Gastrocnemius medialis (tissue), 4 donors: Measurements from ENCODE around the gene ROR1. TPM values are rescaled to one million over a fixed set of nuclear protein-coding genes. Genes with fewer than 3 reads are reported as not detected.

Source experiments
- ATAC-seq, 2 donors: fragments of 150-250 bp; one replicate each; pipeline ENCODE4 v1.9.1; 2016
- DNase-seq, 2 donors: peaks; one replicate each; pipeline ENCODE4 v3.0.0-alpha.2; 2019
- H3K27ac ChIP-seq, 4 donors: fragments of 200-600 bp; sonication (generic); 1 replicate in 1 of 4; 2 replicates in 3 of 4; pipeline ENCODE4 v1.5.1; 2016 to 2018; ENCODE audit warnings: mild to moderate bottlenecking in 2 of 4, moderate library complexity in 1 of 4
- H3K27me3 ChIP-seq, 3 donors: fragments of 200-600 bp; sonication (generic) in 2 of 3; 1 replicate in 1 of 3; 2 replicates in 2 of 3; pipeline versions ENCODE4 v1.5.1 to v1.6.0; 2016 to 2019; ENCODE audit warnings: mild to moderate bottlenecking in 1 of 3, moderate library complexity in 1 of 3
- H3K36me3 ChIP-seq, 2 donors: fragments of 200-600 bp; sonication (generic) in 1 of 2; one replicate each; pipeline ENCODE4 v1.5.1; 2017 to 2018
- H3K4me1 ChIP-seq, 2 donors: fragments of 200-600 bp; sonication (generic) in 1 of 2; one replicate each; pipeline ENCODE4 v1.5.1; 2016 to 2017; ENCODE audit warnings: mild to moderate bottlenecking in 2 of 2
- H3K4me3 ChIP-seq, 4 donors: fragments of 200-600 bp; sonication (generic) in 3 of 4; 1 replicate in 1 of 4; 2 replicates in 3 of 4; pipeline ENCODE4 v1.5.1; 2016 to 2019; ENCODE audit warnings: mild to moderate bottlenecking in 2 of 4
- H3K9me3 ChIP-seq, 3 donors: fragments of 200-600 bp; sonication (generic) in 2 of 3; 1 replicate in 1 of 3; 2 replicates in 2 of 3; pipeline ENCODE4 v1.5.1; 2016 to 2019
- POLR2A ChIP-seq, 2 donors: fragments of 450-650 bp; IDR thresholded peaks; one replicate each; pipeline ENCODE4 v1.6.1; 2017; ENCODE audit warnings: antibody characterized with exemption in 2 of 2, mild to moderate bottlenecking in 2 of 2, moderate library complexity in 2 of 2
- in situ Hi-C, 4 donors: fragments of 200-750 bp; cut with MboI; loops; one replicate each; pipeline versions ENCODE4 v1.15.0 to v1.8.0; 2017; ENCODE audit warnings: low sequenced_read_pairs in 4 of 4
- intact Hi-C: fragments of 100-400 bp; cut with DNase I; formaldehyde crosslinking; loops from one replicate; pipeline ENCODE4 v1.15.1; 2023; ENCODE audit warnings: low total_unique reads
- total RNA-seq, 4 donors: library from RNA; depleted of rRNA; stranded (reverse); fragments of >200 nt; gene quantifications; one replicate each; pipeline versions ENCODE4 v1.1.0 to v1.2.3, GENCODE V29; 2016
- TF ChIP-seq, protein P1 (sequence below), 5 experiments: fragments of 450-650 bp in 3 of 5; fragments of 200-600 bp in 2 of 5; sonication (generic) in 2 of 5; IDR thresholded peaks in 4 of 5; conservative IDR thresholded peaks in 1 of 5; 1 replicate in 4 of 5; 2 replicates in 1 of 5; pipeline ENCODE4 v1.5.1; 2016 to 2019; ENCODE audit warnings: antibody characterized with exemption in 5 of 5, mild to moderate bottlenecking in 3 of 5, moderate library complexity in 3 of 5

ROR1 gene
- total RNA-seq, 4 donors from 2014 or later = 2.5 to 4.3 (median 3.6) TPM

DNA sequence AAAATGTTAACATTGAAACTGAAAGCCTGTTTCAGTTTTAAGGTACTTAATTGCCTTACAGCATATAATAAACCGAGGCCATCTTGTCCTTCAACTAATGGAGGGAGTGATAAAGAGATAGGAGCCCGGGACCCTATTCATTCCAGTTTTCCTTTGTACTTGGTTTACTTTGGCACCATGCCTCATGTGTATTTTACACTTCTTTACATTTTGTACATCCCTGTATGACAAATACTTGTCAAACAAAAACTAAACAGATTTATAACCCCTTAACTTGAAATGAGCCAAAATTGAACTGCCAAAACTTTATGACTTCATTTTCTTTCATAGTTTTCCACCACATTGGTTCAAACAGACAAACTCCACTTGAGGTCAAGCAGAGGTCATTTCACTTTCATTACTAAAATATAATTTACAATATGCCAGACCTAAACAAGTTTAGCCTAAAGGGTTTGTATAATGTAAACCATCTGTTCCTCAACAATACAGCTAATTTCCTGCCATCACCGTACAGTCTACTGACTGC is 398.7 kb downstream of the ROR1 start:
- intact Hi-C loops = no loop called here
- ATAC-seq = no peak
- no peak for TF ChIP-seq POLR2A (IDR thresholded peaks at IDR 0.05)
- TF ChIP-seq, protein P1, sequence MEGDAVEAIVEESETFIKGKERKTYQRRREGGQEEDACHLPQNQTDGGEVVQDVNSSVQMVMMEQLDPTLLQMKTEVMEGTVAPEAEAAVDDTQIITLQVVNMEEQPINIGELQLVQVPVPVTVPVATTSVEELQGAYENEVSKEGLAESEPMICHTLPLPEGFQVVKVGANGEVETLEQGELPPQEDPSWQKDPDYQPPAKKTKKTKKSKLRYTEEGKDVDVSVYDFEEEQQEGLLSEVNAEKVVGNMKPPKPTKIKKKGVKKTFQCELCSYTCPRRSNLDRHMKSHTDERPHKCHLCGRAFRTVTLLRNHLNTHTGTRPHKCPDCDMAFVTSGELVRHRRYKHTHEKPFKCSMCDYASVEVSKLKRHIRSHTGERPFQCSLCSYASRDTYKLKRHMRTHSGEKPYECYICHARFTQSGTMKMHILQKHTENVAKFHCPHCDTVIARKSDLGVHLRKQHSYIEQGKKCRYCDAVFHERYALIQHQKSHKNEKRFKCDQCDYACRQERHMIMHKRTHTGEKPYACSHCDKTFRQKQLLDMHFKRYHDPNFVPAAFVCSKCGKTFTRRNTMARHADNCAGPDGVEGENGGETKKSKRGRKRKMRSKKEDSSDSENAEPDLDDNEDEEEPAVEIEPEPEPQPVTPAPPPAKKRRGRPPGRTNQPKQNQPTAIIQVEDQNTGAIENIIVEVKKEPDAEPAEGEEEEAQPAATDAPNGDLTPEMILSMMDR (IDR thresholded peaks at IDR 0.05 in 4 of 5, conservative IDR thresholded peaks at IDR 0.05 in 1 of 5) = no peak
- no peaks in the 10 kb centered on the region for H3K9me3 ChIP-seq
- no peaks in the 10 kb centered on the region for H3K27me3 ChIP-seq
- no peak overlapping the region for H3K27ac ChIP-seq
- H3K4me1 ChIP-seq = peaks cover 0 to 8% of the 10 kb centered on the region in 2 donors
- no peaks in the 10 kb centered on the region for H3K36me3 ChIP-seq
- in situ Hi-C loops = no loop called here
- no peak for DNase-seq
- H3K4me3 ChIP-seq = no peak overlapping the region

DNA sequence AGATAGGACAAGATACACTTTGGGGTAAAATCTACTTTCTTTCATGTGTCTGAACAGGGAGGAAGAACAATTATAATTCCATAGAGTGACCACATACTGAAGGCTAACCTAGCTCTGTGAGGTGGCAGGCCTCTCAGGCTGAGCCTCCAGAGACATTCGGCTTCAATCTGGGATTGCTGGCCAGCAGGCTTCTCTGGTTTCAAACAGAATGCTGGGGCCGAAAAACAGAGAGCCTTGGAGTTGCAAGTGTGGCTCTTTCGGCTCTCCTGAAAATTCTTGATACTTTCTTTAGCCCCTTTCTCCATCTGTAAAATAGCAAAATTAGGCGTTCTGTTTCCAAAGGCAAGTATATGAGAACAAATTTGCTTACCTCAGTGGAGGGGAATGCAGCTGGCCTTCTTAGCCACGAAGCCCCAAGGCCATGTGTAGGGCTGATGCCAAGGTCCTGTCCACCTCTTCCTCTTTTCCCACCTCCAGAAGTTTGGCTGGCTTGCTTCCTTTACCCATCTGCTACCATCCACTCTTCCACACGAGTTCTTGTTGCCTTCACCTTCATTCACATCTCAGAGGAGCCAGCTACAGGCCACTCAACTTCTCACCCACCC is 399.6 kb downstream of the ROR1 start:
- no peak overlapping the region for H3K27ac ChIP-seq
- H3K9me3 ChIP-seq = no peaks in the 10 kb centered on the region
- H3K36me3 ChIP-seq = no peaks in the 10 kb centered on the region
- H3K27me3 ChIP-seq = no peaks in the 10 kb centered on the region
- in situ Hi-C loops (no loop called here), intact Hi-C loops (no loop called here)
- DNase-seq (peak in 1 of 2 donors; percentile 24), ATAC-seq (peak in 1 of 2 donors; percentile 53)
- no peak for TF ChIP-seq POLR2A (IDR thresholded peaks at IDR 0.05)
- TF ChIP-seq, protein P1 (IDR thresholded peaks at IDR 0.05 in 4 of 5, conservative IDR thresholded peaks at IDR 0.05 in 1 of 5) = no peak
- H3K4me1 ChIP-seq = peaks cover 0 to 8% of the 10 kb centered on the region in 2 donors
- H3K4me3 ChIP-seq = no peak overlapping the region

DNA sequence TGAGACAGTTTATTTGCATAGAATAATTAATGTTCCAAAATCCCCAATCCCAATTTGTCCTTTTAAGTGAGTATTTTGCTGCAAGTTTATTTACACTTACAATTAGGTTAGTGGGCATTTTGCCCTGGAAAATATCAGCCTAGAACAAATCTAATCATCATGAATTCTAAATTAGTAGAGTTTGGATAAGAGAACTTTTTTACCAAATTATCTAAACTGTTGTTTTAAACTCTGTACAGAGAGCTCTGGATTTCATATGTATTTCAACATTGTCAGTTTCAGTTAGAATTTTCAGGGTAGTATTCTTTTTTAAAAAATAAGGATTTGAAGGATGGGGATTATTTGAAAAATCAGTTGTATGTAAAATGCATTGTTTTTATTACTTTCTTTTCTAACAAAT is 401.8 kb downstream of the ROR1 start:
- DNase-seq (no peak), ATAC-seq (no peak)
- Histone ChIP-seq H3K27me3 (no peaks in the 10 kb centered on the region), H3K27ac (no peak overlapping the region), H3K36me3 (no peaks in the 10 kb centered on the region), H3K4me3 (no peak overlapping the region), H3K9me3 (no peaks in the 10 kb centered on the region), H3K4me1 (peaks cover 0 to 8% of the 10 kb centered on the region in 2 donors)
- in situ Hi-C loops (no loop called here), intact Hi-C loops (no loop called here)
- TF ChIP-seq POLR2A (IDR thresholded peaks at IDR 0.05) = no peak
- TF ChIP-seq, protein P1 (IDR thresholded peaks at IDR 0.05 in 4 of 5, conservative IDR thresholded peaks at IDR 0.05 in 1 of 5) = no peak

DNA sequence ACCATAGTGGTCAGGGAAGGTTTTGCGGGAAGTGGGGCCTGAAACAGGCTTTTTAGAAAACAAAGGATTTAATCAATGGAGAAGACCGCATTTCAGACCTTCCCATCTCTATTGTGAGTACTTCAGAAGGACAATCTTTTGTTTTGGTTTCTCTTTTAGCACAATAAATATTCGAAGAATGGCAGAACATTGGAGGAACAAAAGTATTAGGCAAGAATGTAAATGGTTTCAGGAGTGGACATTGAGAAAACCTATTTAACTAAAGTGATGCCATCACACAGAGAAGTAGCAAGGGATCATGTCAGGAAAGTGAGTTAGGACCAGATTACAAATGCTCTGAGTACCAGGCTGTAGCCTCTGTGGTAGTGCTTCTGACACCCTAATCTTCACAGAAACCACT is 402.8 kb downstream of the ROR1 start:
- Histone ChIP-seq H3K36me3 (no peaks in the 10 kb centered on the region), H3K9me3 (no peaks in the 10 kb centered on the region), H3K27ac (no peak overlapping the region), H3K4me3 (no peak overlapping the region), H3K4me1 (peaks cover 0 to 8% of the 10 kb centered on the region in 2 donors), H3K27me3 (no peaks in the 10 kb centered on the region)
- TF ChIP-seq, protein P1 (IDR thresholded peaks at IDR 0.05 in 4 of 5, conservative IDR thresholded peaks at IDR 0.05 in 1 of 5) = no peak
- in situ Hi-C loops = no loop called here
- no peak for ATAC-seq
- no peak for DNase-seq
- intact Hi-C loops = no loop called here

DNA sequence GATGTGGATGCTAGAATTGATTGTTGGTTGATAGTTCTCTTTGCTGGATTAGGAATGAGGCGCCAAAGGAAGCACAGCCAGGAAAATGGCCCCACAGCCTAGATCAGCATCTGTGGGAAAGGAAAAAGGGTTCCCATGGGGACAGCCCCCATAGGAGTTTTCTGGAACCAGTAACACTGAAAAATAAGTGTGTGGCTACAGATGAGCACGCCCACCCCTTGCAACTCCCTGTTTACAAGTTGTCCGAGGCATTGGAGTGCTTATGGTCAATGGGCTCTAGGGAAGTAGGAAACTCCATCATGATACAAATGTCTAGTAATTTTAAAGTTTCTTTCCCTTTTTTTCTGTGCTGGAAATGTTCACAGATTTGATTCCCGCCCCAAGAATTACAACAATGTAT is 405.8 kb downstream of the ROR1 start:
- in situ Hi-C loops (no loop called here), intact Hi-C loops (no loop called here)
- no peak overlapping the region for H3K27ac ChIP-seq
- H3K36me3 ChIP-seq = no peaks in the 10 kb centered on the region
- ATAC-seq (no peak), DNase-seq (no peak)
- no peaks in the 10 kb centered on the region for H3K9me3 ChIP-seq
- TF ChIP-seq, protein P1 (IDR thresholded peaks at IDR 0.05 in 4 of 5, conservative IDR thresholded peaks at IDR 0.05 in 1 of 5) = no peak
- TF ChIP-seq POLR2A (IDR thresholded peaks at IDR 0.05) = no peak
- no peak overlapping the region for H3K4me3 ChIP-seq
- H3K4me1 ChIP-seq = peaks cover 5 to 10% of the 10 kb centered on the region in 2 donors
- H3K27me3 ChIP-seq = no peaks in the 10 kb centered on the region
